Brain pericyte (primary cell): ENCODE data around the gene RMDN2.
"Not testable (repeated sequence)": the region's sequence is repeated elsewhere in the genome, so short reads cannot be mapped to it uniquely, and the experiment has no call there.

ENCODE experiments used
- DNase-seq: peaks from one replicate; pipeline ENCODE4 v3.0.0-alpha.2; 2012; ENCODE audit warnings: low read depth, low spot score

The RMDN2 gene

DNA sequence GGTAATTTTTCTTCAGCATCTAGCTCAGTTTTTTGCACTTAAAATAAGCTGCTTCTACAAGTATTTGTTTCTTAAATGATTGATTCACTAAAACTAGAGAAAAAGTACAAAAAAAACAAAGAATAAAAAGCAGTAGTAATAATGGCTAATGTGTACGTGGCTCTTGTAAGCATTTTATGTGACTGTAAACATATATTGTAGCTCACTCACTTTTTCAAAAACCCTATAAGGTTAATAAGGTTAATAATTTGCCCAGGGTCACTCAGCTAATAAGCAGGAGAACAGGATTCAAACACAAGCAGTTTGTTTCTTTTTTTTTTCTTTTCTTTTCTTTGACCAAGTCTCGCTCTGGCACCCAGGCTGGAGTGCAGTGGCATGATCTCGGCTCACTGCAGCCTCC lies 67.5 kb downstream of the RMDN2 start:
- DNase-seq = no peak

GRCh38 chr2:37993143-37993542 lies 68.1 kb downstream of the RMDN2 start:
- DNase-seq = no peak

- DNase-seq = no peak
Observed at GRCh38 chr2:37997629-37998028, 72.5 kb downstream of the RMDN2 start.

- DNase-seq = no peak
Observed at GRCh38 chr2:38000485-38001222, 75.6 kb downstream of the RMDN2 start.

DNA sequence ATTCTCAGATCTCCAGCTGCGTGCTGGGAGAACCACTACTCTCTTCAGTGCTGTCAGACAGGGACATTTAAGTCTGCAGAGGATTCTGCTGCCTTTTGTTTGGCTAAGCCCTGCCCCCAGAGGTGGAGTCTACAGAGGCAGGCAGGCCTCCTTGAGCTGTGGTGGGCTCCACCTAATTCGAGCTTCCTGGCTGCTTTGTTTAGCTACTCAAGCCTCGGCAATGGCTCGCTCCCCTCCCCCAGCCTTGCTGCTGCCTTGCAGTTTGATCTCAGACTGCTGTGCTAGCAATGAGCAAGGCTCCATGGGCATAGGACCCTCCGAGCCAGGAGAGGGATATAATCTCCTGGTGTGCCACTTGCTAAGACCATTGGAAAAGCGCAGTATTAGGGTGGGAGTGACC lies 85.1 kb downstream of the RMDN2 start:
- not testable (repeated sequence) for DNase-seq

- no peak for DNase-seq
Observed at GRCh38 chr2:38010995-38011394, 85.9 kb downstream of the RMDN2 start.

- no peak for DNase-seq
Observed at GRCh38 chr2:38013158-38013752, 88.2 kb downstream of the RMDN2 start.

DNA sequence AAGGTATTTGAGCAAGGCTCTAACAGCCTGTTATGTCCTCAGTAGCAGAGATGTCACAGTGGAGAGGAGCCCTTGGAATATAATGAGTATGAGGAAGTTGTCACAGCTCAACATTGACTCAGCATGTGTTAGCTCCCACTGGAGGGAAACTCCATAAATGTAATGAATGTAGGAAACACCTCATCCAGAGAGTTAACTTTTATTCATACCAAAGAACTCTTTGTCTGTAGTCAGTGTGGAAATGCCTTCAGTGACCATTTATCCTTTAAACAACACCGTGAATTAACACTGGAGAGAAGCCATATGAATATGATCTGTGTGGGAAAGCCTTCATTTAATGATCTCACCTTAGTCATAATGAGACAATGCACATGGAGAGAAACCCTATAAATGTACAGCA lies 91.1 kb downstream of the RMDN2 start:
- DNase-seq = no peak

GRCh38 chr2:38017836-38018235 lies 92.7 kb downstream of the RMDN2 start:
- no peak for DNase-seq

GRCh38 chr2:38020359-38021069 lies 95.4 kb downstream of the RMDN2 start:
- DNase-seq = not testable (repeated sequence)

DNA sequence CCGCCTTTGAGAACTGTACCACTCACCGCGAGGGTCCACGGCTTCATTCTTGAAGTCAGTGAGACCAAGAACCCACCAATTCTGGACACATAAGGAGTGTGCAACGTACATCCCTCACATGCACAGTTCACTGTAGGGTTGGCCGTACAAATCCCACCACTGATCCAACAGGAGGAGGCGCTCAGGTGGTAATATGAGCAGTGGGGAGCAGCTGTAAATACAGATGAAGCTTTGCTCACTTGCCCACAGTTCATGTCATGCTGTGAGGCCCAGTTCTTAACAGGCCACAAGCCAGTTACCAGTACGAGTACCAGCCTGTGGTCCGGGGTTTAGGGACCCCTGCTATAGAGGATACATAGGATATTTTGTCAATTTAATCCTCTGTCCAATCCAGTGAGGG lies 96.5 kb downstream of the RMDN2 start:
- no peak for DNase-seq

- no peak for DNase-seq
Observed at GRCh38 chr2:38026846-38027245, 101.8 kb downstream of the RMDN2 start.

GRCh38 chr2:38028829-38029228 lies 103.7 kb downstream of the RMDN2 start:
- no peak for DNase-seq

DNA sequence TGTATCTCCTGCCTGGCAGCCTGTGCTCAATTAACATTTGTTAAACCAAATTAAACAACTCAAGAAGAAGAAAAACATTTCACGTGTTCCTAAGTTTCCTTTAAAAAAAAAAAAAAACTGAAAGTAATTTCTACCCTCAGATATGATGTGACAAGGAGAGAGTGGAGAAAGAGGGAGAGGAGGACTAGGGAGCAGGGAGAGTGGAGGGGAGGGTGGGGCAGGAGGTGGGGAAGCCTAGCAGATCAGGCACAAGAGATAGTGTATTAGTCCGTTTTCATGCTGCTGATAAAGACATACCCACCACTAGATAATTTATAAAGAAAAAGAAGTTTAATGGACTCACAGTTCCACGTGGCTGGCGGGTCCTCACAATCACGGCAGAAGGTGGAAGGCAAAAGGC lies 104.4 kb downstream of the RMDN2 start:
- no peak for DNase-seq

DNA sequence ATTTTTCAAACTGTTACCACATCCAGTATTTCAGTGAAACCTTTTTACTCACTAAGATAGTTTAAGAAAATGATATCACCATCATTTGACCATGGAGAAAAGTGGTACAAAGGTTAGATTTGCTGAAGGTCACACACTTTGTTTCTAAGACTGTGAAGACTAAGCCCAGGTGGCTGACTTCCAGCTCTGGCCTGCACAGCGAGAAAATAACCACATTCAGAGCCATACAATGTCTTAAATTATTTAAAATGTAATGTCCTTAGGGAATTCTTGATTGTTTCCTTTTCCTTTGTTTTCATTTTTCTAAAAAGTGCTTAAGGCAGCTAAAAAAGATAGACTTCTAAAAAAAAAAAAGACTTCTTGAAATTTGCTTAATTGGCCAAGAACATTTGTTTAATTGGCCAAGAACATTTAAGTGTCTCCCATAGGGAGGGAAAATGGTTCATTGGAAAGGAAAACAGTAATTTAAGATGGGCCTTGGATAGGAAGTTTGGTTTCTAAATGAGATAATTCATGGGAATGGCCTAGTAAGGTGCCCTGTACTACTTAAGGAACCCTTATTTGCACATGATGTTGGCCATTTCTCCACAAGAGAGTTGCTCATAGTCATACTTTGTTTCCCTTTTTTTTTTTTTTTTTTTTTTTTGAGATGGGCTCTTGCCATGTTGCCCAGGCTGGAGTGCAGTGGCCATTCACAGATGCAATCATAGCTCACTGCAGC lies 105.7 kb downstream of the RMDN2 start:
- DNase-seq = peak; percentile 37

DNA sequence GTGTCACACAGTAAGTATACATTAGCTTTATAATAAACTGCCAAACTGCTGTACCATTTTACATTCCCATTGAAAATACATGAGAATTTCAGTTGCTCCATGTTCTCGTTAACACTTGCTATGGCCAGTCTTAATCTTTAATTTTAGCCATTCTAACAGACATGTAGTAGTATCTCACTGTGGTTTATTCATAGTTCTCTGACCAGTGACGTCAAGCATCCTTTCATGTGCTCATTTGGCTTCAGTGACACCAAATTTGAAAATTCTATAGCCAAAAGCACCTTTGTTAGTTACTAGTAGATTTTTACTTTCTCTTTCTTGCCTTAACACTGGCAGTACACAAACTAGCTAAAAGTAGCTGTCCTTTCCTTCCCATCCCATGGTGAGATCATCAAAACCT lies 107.9 kb downstream of the RMDN2 start:
- DNase-seq = no peak

GRCh38 chr2:38033646-38034045 lies 108.6 kb downstream of the RMDN2 start:
- no peak for DNase-seq

DNA sequence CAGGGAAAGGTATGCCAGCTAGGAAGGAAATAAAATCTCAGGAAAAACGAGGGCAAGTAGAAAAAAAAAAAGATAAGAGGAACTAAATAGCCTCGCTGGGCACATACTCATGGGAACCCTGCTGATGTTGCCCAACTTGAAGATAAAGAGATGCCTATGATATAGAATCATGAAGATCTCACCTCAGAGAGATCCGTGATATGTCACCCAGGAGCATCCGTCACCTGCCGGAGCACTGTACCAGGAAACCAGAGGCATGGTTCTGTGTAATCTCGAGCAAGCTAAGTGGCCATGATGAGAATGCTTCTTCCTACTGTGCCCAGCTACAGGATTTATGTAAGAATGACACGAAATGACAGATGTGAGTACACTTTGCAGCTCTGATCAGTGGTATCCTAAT lies 110.9 kb downstream of the RMDN2 start:
- no peak for DNase-seq

DNA sequence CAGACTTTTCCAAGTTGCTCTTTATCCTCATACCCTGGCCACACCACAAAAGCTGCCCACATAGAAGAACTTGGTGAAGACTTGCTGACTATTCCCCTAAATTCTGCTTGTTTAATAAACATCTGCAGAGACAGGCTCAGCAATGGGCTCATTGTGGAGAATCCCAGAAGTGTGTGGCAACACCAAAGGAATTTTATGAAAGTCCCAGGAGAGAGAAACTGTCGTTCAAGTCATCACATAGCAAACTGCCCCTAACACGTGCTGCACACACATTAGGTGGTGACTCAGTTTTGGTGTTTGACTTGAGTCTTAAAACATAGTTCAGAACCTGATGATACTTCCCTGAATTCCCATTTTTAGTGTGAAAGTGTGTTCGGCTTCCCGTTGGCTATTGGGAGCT lies 112.2 kb downstream of the RMDN2 start:
- no peak for DNase-seq

DNA sequence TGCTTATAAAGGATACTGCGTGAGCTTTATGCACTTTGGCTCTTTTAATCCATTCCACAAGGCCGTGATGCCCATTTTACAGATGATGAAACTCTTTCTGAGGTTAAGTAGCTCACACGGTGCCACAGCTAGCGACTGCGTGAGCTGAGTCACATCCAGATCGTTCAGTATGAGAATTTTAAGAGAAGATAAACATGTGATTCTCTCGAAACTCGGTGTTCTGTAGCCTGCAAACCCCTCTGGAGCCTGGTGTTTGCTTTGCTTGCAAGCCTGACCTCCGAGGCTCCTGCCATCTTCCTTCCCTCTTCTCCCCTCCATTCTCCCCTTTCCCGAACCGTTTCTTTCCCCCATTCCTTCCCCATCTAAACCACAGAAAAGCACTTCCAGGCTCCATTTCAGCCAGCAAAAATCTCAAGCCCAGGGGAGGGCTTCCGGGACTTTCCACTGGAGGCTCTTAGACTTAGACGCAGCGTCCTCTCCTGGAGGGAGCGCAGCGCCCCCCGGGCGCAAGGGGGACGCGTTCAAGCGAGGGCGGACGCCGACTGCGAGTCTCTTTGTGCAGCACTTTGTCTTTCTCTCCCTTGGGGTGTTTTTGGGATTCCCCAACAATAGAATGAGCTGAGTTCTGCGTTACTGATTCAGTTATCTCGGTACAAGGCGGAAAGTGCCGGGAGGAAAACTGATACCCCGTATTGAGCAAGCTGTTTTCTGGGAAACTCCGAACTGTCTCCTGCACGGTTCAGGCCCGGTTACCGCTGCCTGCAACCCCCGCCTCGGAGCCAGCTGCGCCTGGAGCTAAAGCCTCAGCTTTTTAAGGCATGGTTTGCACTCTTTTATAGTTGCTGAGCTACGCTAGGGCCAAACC lies 112.9 kb downstream of the RMDN2 start:
- DNase-seq = peak; percentile 45

GRCh38 chr2:38038682-38039081 lies 113.6 kb downstream of the RMDN2 start:
- DNase-seq = no peak
